Keratinocyte (primary cell): ENCODE measurements around the gene HMCES.

Source experiments
- EZH2 ChIP-seq: IDR thresholded peaks from one replicate; pipeline ENCODE4 v1.6.1; 2012; ENCODE audit warnings: inconsistent platforms, mild to moderate bottlenecking, low read length, moderate library complexity
- TF ChIP-seq, protein P1 (sequence below), 3 experiments: IDR thresholded peaks in 1 of 3; conservative IDR thresholded peaks in 1 of 3; optimal IDR thresholded peaks in 1 of 3; 2 replicates in 2 of 3; 3 replicates in 1 of 3; pipeline versions ENCODE3 to v1.5.1; 2011; ENCODE audit warnings: low read length in 3 of 3, mild to moderate bottlenecking in 3 of 3, moderate library complexity in 2 of 3, control low read depth in 1 of 3, inconsistent platforms in 1 of 3; ENCODE audit not compliant: insufficient read depth in 2 of 3; ENCODE audit errors: extremely low read depth in 1 of 3

DNA sequence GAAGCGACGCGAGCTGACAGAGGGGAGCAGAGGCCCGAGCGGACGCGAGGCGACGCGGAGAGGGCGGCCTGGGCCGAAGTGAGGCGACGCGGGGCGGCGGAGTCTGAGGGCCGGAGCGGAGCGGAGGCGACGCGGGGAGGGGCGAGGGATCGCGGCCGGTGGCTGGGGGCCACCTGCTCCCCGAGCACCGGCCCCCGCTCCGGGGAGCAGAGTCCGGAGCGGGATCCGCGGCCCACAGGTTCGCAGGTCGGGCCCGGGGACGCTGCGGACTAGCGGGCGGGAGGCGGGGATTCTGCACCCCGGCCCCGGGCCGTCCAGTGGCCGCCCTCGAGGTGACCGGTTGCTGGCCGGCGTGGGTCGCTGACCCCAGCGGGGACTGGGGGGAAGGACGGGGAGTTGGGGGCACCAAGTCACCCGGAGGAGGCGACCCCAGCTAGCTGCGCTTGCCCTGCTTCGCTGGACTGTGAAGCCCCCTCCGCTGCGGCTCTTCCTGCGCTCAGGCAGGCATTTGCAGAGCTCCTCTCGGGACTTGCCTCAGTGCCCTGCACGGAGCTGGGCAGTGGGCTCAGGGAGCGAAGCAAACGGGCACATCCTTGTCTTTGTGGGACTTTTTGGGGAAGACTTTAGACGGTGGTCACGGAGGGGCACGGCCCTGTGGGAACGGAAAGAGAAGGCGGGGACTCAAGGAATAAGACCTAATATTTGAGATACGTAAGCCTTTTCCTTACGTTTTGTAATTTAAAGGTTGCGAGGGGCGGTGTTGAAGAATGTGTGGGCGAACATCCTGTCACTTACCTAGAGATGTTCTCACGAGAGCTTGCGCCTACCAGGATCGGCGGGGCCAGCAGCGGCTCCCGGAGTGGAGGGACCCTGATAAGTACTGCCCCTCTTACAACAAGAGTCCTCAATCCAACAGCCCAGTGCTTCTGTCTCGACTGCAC, 566 bp downstream of the HMCES start:
- no peak for TF ChIP-seq EZH2
- TF ChIP-seq, protein P1, sequence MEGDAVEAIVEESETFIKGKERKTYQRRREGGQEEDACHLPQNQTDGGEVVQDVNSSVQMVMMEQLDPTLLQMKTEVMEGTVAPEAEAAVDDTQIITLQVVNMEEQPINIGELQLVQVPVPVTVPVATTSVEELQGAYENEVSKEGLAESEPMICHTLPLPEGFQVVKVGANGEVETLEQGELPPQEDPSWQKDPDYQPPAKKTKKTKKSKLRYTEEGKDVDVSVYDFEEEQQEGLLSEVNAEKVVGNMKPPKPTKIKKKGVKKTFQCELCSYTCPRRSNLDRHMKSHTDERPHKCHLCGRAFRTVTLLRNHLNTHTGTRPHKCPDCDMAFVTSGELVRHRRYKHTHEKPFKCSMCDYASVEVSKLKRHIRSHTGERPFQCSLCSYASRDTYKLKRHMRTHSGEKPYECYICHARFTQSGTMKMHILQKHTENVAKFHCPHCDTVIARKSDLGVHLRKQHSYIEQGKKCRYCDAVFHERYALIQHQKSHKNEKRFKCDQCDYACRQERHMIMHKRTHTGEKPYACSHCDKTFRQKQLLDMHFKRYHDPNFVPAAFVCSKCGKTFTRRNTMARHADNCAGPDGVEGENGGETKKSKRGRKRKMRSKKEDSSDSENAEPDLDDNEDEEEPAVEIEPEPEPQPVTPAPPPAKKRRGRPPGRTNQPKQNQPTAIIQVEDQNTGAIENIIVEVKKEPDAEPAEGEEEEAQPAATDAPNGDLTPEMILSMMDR (optimal IDR thresholded peaks at IDR 0.05 in 1 of 3, IDR thresholded peaks at IDR 0.05 in 1 of 3, conservative IDR thresholded peaks at IDR 0.05 in 1 of 3; ENCODE audit: extremely low read depth in 1 of 3, insufficient read depth in 2 of 3, low read length in 3 of 3): no peak
